Ishikawa (cell line): ENCODE data around the gene COL28A1.
A peak's percentile ranks its signal among the peaks of the same experiment; 100 is the strongest.

Experiments
- CREB1 ChIP-seq: IDR thresholded peaks from 2 replicates; pipeline ENCODE4 v1.6.1; 2012; ENCODE audit warnings: low read depth
- EGR1 ChIP-seq: IDR thresholded peaks from 2 replicates; pipeline ENCODE4 v1.6.1; 2012
- EP300 ChIP-seq: IDR thresholded peaks from 2 replicates; pipeline ENCODE4 v1.6.1; 2012; ENCODE audit warnings: borderline replicate concordance
- RAD21 ChIP-seq: IDR thresholded peaks from 2 replicates; pipeline ENCODE4 v1.6.1; 2012; ENCODE audit warnings: low read depth
- TCF12 ChIP-seq: IDR thresholded peaks from 2 replicates; pipeline ENCODE4 v1.6.1; 2012; ENCODE audit warnings: low read depth
- TEAD4 ChIP-seq: IDR thresholded peaks from 2 replicates; pipeline ENCODE4 v1.6.1; 2012
- YY1 ChIP-seq: IDR thresholded peaks from 2 replicates; pipeline ENCODE4 v1.6.1; 2012; ENCODE audit warnings: low read depth
- ZBTB7A ChIP-seq: IDR thresholded peaks from 2 replicates; pipeline ENCODE4 v1.6.1; 2012; ENCODE audit warnings: low read depth
- TF ChIP-seq, protein P1 (sequence below): IDR thresholded peaks from 2 replicates; pipeline ENCODE4 v1.6.1; 2012
- TF ChIP-seq, protein P2 (sequence below): IDR thresholded peaks from 2 replicates; pipeline ENCODE4 v1.6.1; 2012; ENCODE audit warnings: low read depth, mild to moderate bottlenecking

DNA sequence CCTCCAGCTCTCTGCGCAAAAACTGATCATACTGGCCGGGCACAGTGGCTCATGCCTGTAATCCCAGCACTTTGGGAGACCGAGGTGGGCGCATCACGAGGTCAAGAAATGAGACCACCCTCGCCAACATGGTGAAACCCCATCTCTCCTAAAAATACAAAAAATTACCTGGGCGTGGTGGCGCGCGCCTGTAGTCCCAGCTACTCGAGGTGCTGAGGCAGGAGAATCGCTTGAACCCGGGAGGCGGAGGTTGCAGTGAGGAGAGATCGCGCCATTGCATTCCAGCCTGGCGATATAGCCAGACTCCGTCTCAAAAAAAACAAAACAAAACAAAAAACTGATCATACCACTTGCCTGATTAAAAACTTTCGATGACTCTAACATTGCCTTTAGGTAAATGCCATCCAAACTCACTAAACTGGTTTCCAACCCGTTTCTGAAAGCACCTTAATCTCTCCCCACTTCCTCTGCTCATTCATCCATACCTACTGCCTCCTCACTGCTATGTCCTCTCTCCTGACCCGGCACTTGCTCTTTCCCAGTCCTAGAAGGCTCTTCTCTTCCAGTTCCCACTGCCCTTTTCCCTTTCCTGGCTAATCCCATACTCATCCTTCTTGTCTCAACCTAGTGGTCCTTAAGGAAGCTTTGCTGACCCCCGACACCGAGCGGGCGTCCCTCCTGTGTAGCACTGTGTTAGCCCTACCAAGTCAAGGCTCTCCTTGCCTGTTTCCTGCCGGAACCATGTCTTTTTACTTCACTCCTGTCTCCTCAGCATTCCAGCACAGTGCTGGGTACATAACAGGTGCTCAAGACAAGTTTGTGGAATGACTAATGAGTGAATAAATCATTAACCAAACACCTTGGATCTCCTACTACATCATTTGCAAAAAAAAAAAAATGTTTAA lies 30.3 kb upstream of the COL28A1 start:
- TF ChIP-seq TEAD4 (peak; percentile 30; the same call in 1 of the 2 replicates), YY1 (no peak; the same call in 1 of the 2 replicates), EGR1 (no peak), TCF12 (peak; percentile 56; the same call in 1 of the 2 replicates), EP300 (no peak), CREB1 (no peak), RAD21 (no peak), ZBTB7A (no peak)
- TF ChIP-seq, protein P1, sequence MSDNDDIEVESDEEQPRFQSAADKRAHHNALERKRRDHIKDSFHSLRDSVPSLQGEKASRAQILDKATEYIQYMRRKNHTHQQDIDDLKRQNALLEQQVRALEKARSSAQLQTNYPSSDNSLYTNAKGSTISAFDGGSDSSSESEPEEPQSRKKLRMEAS: no peak
- TF ChIP-seq, protein P2, sequence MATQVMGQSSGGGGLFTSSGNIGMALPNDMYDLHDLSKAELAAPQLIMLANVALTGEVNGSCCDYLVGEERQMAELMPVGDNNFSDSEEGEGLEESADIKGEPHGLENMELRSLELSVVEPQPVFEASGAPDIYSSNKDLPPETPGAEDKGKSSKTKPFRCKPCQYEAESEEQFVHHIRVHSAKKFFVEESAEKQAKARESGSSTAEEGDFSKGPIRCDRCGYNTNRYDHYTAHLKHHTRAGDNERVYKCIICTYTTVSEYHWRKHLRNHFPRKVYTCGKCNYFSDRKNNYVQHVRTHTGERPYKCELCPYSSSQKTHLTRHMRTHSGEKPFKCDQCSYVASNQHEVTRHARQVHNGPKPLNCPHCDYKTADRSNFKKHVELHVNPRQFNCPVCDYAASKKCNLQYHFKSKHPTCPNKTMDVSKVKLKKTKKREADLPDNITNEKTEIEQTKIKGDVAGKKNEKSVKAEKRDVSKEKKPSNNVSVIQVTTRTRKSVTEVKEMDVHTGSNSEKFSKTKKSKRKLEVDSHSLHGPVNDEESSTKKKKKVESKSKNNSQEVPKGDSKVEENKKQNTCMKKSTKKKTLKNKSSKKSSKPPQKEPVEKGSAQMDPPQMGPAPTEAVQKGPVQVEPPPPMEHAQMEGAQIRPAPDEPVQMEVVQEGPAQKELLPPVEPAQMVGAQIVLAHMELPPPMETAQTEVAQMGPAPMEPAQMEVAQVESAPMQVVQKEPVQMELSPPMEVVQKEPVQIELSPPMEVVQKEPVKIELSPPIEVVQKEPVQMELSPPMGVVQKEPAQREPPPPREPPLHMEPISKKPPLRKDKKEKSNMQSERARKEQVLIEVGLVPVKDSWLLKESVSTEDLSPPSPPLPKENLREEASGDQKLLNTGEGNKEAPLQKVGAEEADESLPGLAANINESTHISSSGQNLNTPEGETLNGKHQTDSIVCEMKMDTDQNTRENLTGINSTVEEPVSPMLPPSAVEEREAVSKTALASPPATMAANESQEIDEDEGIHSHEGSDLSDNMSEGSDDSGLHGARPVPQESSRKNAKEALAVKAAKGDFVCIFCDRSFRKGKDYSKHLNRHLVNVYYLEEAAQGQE: no peak
